GM18858 (cell line): ENCODE results near the gene NF2.
"Not testable (repeated sequence)": the region's sequence is repeated elsewhere in the genome, so short reads cannot be mapped to it uniquely, and the experiment has no call there.

ENCODE experiments used
- ATAC-seq: cut with Tn5 transposase; IDR thresholded peaks from one replicate; pipeline ENCODE4 v1.9.1; 2021; ENCODE audit not compliant: unreplicated experiment

NF2 gene

GRCh38 chr22:29594447-29594846 lies 9.0 kb upstream of the NF2 start:
- ATAC-seq, result not testable (repeated sequence)

- no peak for ATAC-seq
Observed at GRCh38 chr22:29596408-29596807, 7.0 kb upstream of the NF2 start.

DNA sequence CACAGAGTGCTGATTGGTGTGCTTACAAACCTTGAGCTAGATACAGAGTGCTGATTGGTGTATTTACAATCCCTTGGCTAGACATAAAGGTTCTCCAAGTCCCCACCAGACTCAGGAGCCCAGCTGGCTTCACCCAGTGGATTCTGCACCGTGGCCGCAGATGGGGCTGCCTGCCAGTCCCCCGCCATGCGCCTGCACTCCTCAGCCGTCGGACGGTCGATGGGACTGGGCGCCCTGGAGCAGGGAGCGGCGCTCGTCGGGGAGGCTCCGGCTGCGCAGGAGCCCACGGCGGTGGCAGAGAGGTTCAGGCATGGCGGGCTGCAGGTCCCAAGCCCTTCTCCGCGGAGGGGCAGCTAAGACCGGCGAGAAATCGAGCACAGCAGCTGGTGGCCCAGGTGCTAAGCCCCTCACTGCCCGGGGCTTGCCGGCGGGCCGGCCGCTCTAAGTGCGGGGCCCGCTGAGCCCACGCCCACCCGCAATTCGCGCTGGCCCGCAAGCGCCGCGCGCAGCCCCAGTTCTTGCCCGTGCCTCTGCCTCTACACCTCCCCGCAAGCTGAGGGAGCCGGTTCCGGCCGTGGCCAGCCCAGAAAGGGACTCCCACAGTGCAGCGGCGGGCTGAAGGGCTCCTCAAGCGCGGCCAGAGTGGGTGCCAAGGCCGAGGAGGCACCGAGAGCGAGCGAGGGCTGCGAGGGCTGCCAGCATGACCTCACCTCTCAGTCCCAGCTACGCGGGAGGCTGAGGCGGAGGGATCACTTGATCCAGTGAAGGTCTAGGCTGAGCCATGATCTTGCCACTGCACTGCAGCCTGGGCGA lies 5.4 kb upstream of the NF2 start:
- not testable (repeated sequence) for ATAC-seq

- no peak for ATAC-seq
Observed at GRCh38 chr22:29598684-29599020, 4.8 kb upstream of the NF2 start.

DNA sequence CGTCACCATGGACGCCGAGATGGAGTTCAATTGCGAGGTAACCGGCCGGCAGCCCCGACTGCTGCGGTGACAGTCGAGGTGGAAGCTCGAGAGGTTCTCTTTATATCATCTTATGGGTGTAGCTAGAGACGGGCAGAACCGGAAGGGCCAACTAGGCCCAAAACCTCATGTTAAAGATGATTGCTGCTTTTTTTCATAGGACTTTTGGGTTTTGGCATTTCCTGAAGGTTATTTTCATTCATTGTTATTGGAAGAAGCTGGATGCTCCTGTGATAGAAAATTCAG lies 585 bp downstream of the NF2 start:
- no peak for ATAC-seq

DNA sequence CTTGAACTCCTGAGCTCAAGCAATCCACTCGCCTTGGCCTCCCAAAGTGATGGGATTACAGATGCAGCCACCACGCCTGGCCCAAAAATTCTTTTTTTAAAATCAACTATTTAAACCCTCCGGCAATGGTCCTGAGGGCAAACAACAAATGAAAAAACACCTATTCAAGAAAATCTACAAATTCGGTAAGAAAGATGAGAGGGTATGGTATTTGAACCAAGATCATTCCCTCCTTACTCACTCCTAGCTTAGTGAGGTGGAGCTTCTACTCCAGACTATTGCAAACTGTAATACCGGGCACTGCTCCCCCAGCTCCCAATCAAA lies 2.1 kb downstream of the NF2 start:
- no peak for ATAC-seq

GRCh38 chr22:29606320-29606719 lies 2.9 kb downstream of the NF2 start:
- ATAC-seq, result no peak

GRCh38 chr22:29607426-29607825 lies 4.0 kb downstream of the NF2 start:
- no peak for ATAC-seq

GRCh38 chr22:29609139-29609538 lies 5.7 kb downstream of the NF2 start:
- no peak for ATAC-seq

GRCh38 chr22:29610780-29611179 lies 7.3 kb downstream of the NF2 start:
- ATAC-seq, result no peak

GRCh38 chr22:29615705-29616327 lies 12.4 kb downstream of the NF2 start:
- ATAC-seq, result no peak

- ATAC-seq, result no peak
Observed at GRCh38 chr22:29617922-29618629, 14.6 kb downstream of the NF2 start.

DNA sequence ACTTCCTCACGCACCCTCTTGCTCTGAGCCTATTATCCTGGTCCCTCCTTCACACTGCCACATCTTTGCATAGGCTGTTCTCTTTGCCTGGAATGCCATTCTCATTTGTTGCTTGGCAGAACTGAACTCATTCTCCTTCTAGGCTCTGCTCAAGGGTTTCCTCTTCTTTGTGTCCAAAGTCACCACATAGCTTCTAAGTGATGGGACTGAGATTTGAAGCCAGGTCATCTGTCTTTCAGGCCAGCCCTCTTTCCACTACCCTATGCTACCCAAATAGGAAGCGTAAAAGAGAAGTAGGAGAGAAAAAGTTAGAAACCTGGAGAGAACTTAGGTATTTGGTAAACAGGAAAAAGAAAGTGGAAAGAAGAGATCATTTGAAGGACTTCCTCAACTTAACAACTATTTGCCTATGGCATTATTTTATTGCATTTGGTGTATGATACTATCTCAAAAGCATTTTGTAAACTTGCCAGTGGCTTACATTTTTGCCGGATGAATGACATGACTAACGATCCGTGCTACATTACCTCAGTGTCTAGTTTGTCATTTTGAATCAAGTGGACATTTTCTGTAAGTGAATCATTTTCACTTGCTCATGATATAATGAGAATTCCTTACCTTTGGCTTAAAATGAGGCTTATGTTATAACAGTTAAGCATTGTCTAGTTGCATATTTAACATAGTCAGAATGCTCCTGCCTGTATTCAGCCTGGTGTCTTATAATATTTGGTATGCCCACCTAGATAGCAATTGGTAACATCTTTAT lies 18.5 kb downstream of the NF2 start:
- no peak for ATAC-seq

DNA sequence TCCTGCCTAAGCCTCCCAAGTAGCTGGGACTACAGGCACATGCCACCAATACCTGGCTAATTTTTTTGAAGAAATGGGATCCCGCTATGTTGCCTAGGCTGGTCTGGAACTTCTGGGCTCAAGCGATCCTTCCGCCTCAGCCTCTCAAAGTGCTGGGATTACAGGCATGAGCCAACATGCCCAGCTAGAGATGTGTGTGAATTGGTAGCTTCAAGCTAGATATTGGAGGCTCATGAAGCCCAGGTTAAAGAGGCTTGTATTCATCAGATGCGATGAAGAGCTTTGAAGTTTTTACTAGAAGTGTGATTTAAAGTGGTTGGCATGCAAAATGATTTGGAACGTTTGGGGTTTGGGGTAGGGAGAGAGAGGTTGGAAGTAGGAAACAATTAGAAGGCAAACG lies 19.6 kb downstream of the NF2 start:
- no peak for ATAC-seq

DNA sequence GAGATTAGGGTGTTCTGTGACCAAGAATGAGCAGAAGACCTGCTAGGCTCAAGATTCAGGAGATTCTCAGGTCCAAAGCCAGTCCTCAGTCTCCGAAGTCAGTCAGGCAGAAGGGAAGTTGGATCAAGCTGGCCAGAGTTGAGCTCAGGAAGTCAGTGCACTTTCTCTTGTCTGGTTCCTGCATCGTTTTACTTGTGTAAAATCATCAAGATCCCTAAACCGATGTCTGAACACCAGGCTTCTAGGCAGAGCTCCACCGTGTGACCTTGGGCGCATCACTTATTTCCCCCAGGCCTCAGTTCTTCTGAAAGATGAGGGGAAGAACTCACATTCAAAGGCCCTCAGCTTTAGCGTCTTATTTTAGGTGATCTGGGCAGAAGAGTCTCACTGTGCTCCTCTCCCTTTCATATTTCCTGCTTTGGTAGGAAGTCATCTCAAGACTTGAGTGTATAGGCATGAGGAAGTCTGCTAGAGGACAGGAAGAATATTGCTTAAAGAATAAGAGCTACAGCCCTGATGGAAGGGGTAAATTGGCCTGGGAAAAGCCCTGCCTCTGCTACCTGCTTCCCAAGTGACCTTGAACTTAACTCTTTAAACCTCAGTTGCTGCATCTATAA lies 20.2 kb downstream of the NF2 start:
- ATAC-seq, result no peak

- no peak for ATAC-seq
Observed at GRCh38 chr22:29625090-29625825, 21.8 kb downstream of the NF2 start.

DNA sequence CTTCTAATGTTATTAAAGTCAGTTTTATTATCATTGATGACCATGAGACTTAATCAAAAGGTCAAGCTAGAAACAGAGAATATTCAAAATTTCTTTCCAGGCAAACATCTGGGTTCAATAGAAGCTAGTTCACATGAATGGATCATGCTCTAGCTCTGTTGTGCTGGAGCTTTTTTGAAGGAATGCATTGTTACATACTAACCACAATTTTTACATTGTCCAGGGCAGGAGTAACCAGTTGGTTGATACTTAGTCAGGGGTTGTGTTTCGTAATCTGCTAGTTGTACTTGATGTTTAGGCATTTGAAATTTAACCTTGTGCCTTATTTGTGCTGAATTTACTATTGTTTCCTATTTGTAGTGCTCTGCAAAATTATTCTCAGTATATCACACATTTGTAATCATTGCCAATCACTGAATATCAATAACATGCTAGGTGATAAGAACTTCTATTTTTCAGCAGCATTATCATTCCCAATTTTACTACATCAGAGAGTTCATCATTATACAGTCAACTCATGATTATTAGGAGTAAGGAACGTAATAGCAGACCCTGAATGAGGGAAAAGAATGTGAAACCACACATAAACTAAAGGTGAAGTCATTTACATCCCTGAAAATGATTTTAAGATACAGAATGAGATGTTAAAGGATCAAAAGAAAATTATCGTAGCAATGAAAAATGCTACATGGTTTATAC lies 23.2 kb downstream of the NF2 start:
- no peak for ATAC-seq

GRCh38 chr22:29627196-29627535 lies 23.7 kb downstream of the NF2 start:
- no peak for ATAC-seq

- no peak for ATAC-seq
Observed at GRCh38 chr22:29628996-29629902, 25.8 kb downstream of the NF2 start.
